Measurements from ENCODE around the gene DHX40.
"Not testable (repeated sequence)": the region's sequence is repeated elsewhere in the genome, so short reads cannot be mapped to it uniquely, and the experiment has no call there.

- not testable (repeated sequence) for TF ChIP-seq EZH2 (IDR thresholded peaks at IDR 0.05; ENCODE audit: borderline replicate concordance); CTCF (IDR thresholded peaks at IDR 0.05; ENCODE audit: poor library complexity); EZH2phosphoT487 (IDR thresholded peaks at IDR 0.05; ENCODE audit: low read depth, severe bottlenecking, unreplicated experiment)
Measured at GRCh38 chr17:59569151-59569550, 3.7 kb downstream of the DHX40 start.
